ENCODE data around the gene PRF1.
"Not testable (repeated sequence)": the region's sequence is repeated elsewhere in the genome, so short reads cannot be mapped to it uniquely, and the experiment has no call there.

Gene PRF1

DNA sequence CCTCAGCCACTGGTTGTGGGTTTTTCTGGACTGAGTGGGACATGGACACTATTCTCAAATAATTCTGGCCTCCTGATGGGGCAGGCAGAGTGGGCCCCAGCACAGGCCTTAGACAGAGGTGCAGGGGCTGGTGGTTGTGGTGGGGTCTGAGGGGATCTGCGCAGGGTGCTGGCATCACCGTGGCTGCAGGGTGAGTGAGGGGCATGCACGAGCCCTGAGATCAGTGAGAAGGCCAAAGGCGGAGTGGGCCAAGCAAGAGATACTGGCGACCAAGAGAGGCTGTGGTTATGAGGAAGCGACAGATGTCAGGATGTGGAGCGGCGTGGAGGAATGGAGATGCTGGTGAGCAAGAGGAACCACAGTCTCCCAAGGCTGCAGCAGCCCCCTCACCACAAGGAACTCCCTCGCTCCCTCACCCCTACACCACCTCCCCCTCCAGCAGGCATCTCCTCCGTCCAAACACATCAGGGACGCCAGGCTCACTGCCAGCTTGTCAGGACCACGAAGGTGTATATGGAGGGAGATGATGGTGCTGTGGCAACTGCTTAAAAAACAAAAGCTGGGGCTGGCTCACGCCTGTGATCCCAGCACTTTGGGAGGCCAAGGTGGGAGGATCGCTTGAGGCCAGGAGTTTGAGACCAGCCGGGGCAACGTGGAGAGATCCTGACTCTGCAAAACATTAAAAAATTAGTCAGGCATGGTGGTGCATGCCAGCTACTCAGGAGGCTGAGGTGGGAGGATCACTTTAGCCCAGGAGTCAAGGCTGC lies 9.6 kb downstream of the PRF1 start:
- no peak for DNase-seq

- DNase-seq = no peak
Measured at GRCh38 chr10:70592186-70592735, 10.3 kb downstream of the PRF1 start.

DNA sequence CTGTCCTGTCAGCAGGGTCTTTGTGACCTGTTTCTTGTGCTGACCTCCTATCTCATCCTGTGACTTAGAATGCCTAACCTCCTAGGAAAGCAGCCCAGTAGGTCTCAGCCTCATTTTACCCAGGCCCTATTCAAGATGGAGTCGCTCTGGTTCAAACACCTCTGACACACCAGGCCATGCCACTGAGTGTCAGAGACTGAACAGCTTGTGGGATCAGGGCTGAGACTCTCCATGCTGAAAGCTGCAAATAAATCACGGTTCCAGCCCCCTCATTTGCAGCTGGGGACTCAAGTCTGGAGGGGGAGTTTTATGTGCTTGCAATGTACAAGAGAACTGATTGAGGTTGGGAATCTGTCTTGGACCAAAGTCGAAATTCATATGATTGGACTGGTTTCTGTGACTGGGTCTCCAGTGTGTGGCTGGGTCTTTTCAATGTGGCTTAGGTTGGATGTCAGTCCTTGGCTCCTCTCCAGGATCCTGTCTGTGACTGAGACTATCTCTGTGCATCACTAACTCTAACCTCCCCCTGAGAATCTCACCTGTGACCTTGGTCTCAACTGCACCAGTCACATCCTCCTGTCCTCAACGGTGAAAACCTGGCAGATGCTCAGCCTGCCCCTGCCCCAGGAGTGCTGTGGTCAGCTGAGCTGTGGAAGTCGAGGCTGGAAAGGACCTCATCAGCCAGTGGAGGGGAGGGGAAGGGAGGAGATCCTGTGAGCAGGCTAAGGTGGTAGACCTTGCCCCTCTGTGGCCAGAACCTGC lies 11.7 kb downstream of the PRF1 start:
- no peak for DNase-seq

DNA sequence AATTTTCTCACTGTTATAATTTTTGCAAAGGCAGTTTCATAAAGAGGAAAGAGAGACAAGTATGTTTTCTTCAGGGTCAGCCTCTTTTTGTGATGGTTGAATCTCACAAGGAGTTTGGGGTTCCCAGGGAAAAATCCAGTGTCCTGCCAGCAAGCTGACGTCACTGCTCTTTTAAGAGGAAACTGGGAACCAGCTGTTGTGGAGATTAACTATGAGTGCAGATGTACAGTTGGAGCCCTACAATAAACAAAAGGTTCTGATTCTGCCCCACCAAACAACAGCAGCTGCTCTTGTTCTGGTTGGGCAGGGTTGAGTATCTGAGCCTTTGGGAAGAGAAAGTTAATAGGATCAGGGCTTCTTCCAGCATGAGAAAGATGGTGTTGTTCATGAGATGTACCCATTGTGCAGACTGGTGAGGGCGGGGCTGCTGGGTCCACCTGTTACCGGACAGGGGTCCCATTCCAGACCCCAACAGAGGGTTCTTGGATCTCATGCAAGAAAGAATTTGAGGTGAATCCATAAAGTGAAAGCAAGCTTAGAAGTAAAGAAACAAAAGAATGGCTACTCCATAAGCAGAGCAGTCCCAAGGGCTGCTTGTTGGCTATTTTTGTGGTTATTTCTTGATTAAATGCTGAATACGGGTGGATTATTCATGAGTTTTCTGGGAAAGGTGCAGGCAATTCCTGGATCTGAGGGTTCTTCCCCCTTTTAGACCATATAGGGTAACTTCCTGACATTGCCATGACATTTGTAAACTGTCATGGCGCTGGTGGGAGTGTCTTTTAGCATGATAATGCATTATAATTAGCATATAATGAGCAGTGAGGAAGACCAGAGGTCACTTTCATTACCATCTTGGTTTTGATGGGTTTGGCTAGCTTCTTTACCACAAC lies 12.5 kb downstream of the PRF1 start:
- DNase-seq = peak in 1 of 2 donors; percentile 41

- no peak for DNase-seq
Measured at GRCh38 chr10:70588859-70589570, 13.5 kb downstream of the PRF1 start.

DNA sequence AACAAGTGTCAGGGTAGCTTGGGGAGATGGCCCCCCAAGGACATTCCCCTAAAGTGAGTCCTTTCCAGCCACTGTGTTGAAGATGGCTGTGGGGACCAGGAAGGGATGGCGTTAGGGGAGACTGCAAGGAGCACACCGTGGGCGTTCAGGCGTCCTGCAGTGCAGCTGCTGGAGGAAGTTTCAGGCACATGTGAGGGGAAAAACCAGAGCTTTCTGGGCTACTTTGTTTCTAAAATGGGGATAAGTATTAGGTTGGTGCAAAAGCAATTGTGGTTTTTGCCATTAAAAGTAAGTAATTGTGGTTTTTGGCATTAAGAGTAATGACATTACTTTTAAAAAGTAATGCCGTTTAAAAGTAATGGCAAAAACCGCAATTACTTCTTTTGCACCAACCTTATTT lies 14.3 kb downstream of the PRF1 start:
- peak; percentile 73 to 78 for DNase-seq

DNA sequence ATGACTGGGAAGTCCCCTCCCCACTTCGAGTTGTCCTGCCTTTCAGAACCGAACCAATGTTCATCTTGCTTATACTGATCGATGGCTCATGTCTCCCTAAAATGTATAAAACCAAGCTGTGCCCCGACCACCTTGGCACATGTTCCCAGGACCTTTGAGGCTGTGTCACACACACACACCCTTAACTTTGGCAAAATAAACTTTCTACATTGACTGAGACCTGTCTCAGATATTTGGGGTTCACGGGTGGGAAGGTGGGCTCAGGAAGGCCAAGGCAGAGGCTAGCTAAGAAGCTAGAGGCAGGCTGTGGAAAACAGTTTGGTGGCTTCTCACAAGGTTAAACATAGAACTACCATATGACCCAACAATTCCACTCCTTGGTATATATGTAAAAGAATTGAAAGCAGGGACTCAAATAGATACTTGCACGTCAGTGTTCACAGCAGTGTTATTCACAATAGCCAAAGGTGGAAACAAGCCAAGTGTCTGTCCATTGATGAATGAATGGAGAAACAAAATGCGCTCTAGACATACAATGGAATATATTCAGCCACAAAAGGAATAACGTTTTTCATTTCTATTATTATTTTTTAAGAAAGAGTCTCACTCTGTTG lies 15.4 kb downstream of the PRF1 start:
- DNase-seq = no peak

GRCh38 chr10:70586348-70586930 lies 16.1 kb downstream of the PRF1 start:
- DNase-seq = no peak

- no peak for DNase-seq
Measured at GRCh38 chr10:70585578-70586169, 16.9 kb downstream of the PRF1 start.

DNA sequence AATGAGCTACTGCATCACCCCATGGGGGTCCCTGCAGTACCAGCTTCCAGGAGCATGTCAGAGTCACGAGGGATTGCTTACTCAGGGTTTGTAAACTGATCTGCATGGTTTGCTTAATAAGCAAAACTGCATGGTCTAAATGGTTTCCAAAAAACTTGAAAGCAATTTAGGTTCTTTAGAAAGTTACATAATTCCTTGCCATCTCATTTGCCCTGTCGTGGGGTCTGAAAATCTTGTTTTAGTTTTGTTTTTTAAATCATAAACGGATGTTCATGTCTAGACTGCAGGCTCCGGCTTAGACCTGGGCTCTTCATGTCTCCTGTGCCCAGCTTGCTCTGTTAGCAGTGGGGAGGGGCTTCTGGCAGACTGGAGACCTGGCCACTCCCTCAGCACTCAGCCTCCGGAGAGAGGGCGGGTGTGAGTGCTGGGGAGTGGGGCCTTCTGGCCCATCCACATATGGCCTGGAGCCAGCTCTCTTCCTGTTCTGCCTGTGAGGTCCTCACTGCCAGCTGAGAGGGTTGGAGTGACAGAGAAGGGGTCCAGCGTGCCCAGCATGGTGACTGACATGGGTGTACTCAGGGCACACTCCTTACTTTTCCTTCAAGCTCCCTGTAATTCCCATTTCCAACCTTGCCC lies 17.5 kb downstream of the PRF1 start:
- no peak for DNase-seq

- DNase-seq = no peak
Measured at GRCh38 chr10:70584366-70584765, 18.2 kb downstream of the PRF1 start.

- no peak for DNase-seq
Measured at GRCh38 chr10:70583669-70584037, 18.9 kb downstream of the PRF1 start.

DNA sequence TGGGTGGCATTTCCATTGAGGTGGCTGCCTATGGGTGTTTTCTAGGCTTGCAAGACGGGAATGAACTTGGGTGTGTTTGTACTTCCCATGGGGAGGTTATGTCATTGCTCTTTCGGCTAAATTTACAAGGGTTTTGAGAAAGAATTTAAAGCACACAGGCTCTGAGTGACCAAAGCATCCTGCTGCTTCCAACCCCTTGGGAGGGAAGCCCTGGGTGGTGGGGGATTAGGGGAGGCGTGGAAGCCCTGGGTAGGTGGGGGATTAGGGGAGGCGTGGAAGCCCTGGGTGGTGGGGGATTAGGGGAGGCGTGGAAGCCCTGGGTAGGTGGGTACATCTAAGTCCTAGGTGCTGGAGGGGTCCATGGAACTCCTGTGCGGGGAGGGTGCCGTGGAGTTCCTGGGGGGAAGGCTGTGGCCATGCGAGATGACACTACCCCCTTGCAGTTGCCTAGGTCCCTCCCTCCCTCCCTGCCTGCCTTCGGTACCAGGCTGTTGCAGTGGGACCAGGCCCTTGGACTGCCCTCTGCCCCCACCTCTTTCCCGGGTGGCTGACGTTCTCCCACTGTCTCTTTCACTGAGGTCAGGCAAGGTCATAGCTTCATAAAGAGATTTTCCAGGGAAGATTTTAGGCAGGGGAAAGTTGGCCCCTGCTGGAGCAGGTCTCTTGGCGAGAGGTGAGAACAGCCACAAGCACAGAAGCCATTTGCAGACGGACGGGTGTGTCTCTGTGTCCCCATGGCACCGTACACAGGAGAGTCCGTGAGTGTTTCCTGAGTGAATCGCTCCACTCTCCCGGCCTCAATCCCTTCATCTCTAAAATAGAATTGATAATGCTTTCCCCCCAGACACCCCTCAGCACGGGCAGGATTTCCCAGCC lies 19.5 kb downstream of the PRF1 start:
- DNase-seq = no peak

DNA sequence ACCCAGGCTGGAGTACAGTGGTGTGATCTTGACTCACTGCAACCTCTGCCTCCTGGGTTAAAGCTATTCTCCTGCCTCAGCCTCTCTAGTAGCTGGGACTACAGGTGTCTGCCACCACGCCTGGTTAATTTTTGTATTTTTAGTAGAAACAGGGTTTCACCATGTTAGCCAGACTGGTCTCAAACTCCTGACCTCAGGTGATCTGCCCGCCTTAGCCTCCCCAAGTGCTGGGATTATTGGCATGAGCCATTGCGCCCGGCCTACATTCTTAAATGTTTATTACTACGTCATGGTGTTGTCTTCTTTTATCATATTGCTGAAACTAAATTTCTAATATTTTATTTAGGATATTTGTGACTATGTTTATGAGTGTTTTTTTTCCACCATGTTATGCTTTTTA lies 21.4 kb downstream of the PRF1 start:
- DNase-seq = not testable (repeated sequence)

GRCh38 chr10:70579234-70580002 lies 23.1 kb downstream of the PRF1 start:
- no peak for DNase-seq

DNA sequence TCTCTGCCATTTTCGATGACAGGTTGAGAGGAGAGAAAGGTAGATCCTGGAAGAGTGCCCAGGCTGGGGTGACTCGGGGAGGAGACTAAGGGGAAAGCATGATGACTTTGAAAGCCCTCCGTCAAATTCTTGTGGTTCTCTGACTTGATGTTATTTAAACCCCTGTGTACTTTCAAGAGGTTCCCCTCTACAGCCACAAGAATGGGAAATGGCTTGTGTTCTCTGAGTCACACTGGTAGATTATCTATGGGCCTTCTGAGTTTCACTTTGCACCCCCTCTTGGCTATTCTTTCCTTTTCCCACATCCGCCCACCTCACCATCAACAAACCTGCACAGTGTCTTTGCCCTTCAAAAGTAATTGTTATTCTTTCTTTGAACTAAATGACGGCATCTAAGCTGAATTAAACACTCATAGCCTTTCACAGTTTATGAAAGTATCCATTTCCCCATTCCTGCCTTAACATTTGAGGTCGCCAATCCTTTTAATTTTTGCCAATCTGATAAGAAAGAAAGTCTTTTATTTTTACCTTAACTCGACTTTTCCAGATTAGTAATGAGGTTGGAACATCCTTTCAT lies 24.1 kb downstream of the PRF1 start:
- DNase-seq = peak; percentile 38 to 46

- peak; percentile 55 to 65 for DNase-seq
Measured at GRCh38 chr10:70576803-70577517, 25.6 kb downstream of the PRF1 start.
